GM18951 (cell line): ENCODE data around the gene CCDC136.

Experiments
- POLR2A ChIP-seq: IDR thresholded peaks from 4 replicates; pipeline ENCODE4 v1.6.1; 2011; ENCODE audit warnings: mild to moderate bottlenecking; ENCODE audit not compliant: insufficient read length, insufficient read depth; ENCODE audit errors: extremely low read depth
- in situ Hi-C: fragments of 300-500 bp; cut with MboI; formaldehyde crosslinking; loops from one replicate; pipeline ENCODE4 v1.12.0; 2022; ENCODE audit warnings: low sequenced_read_pairs, mixed read lengths, inconsistent platforms; ENCODE audit not compliant: unreplicated experiment

CCDC136 gene

GRCh38 chr7:128835790-128836641, 44.2 kb downstream of the CCDC136 start:
- no peak for TF ChIP-seq POLR2A
- in situ Hi-C loops, result no loop called here

GRCh38 chr7:128836729-128837348, 45.1 kb downstream of the CCDC136 start:
- no peak for TF ChIP-seq POLR2A
- in situ Hi-C loops, result no loop called here

- in situ Hi-C loops, result no loop called here
- no peak for TF ChIP-seq POLR2A
Observed at GRCh38 chr7:128837521-128837921, 45.8 kb downstream of the CCDC136 start.

- TF ChIP-seq POLR2A, result no peak
- in situ Hi-C loops, result no loop called here
Observed at GRCh38 chr7:128838109-128838779, 46.5 kb downstream of the CCDC136 start.

GRCh38 chr7:128838981-128839731, 47.4 kb downstream of the CCDC136 start:
- in situ Hi-C loops, result no loop called here
- TF ChIP-seq POLR2A, result no peak

- no peak for TF ChIP-seq POLR2A
- in situ Hi-C loops, result no loop called here
Observed at GRCh38 chr7:128839751-128840177, 48.0 kb downstream of the CCDC136 start.

- in situ Hi-C loops, result no loop called here
- no peak for TF ChIP-seq POLR2A
Observed at GRCh38 chr7:128840326-128841170, 48.8 kb downstream of the CCDC136 start.

- no peak for TF ChIP-seq POLR2A
- in situ Hi-C loops, result no loop called here
Observed at GRCh38 chr7:128841171-128841690, 49.5 kb downstream of the CCDC136 start.

- in situ Hi-C loops, result no loop called here
- TF ChIP-seq POLR2A, result no peak
Observed at GRCh38 chr7:128841921-128842673, 50.3 kb downstream of the CCDC136 start.

GRCh38 chr7:128842674-128843641, 51.2 kb downstream of the CCDC136 start:
- in situ Hi-C loops, result no loop called here
- TF ChIP-seq POLR2A, result no peak
